GM23248 (cell line): ENCODE results near the gene MINDY4. TPM values are rescaled to one million over a fixed set of nuclear protein-coding genes. Genes with fewer than 3 reads are reported as not detected.

Experiments used
- DNase-seq: peaks from one replicate; pipeline ENCODE4 v3.0.0-alpha.2; 2015
- H2AFZ ChIP-seq: fragments of 200-600 bp; sonication (generic); 2 replicates; pipeline ENCODE4 v1.6.1; 2016; ENCODE audit warnings: antibody characterized with exemption
- H3F3A ChIP-seq: fragments of 200-600 bp; sonication (generic); 2 replicates; pipeline ENCODE4 v1.6.1; 2016; ENCODE audit warnings: mild to moderate bottlenecking, antibody characterized with exemption, mixed run types; ENCODE audit not compliant: insufficient read depth
- H3K27ac ChIP-seq: fragments of 200-600 bp; sonication (generic); 2 replicates; pipeline ENCODE4 v1.5.1; 2016; ENCODE audit warnings: mild to moderate bottlenecking
- H3K27me3 ChIP-seq: fragments of 200-600 bp; sonication (generic); replicated peaks from 2 replicates; pipeline ENCODE4 v1.6.1; 2016; ENCODE audit warnings: mild to moderate bottlenecking; ENCODE audit not compliant: insufficient read depth
- H3K36me3 ChIP-seq: fragments of 200-600 bp; sonication (generic); 2 replicates; pipeline ENCODE4 v1.6.1; 2016; ENCODE audit warnings: low read depth, mild to moderate bottlenecking
- H3K4me1 ChIP-seq: fragments of 200-600 bp; sonication (generic); 2 replicates; pipeline ENCODE4 v1.6.1; 2016; ENCODE audit warnings: mild to moderate bottlenecking; ENCODE audit not compliant: insufficient read depth
- H3K4me2 ChIP-seq: fragments of 200-600 bp; sonication (generic); one replicate; pipeline ENCODE4 v1.6.1; 2016; ENCODE audit warnings: mild to moderate bottlenecking; ENCODE audit not compliant: unreplicated experiment
- H3K4me3 ChIP-seq: fragments of 200-600 bp; sonication (generic); 2 replicates; pipeline ENCODE4 v1.5.1; 2016; ENCODE audit warnings: mild to moderate bottlenecking
- H3K79me2 ChIP-seq: fragments of 200-600 bp; sonication (generic); 2 replicates; pipeline ENCODE4 v1.6.1; 2016; ENCODE audit warnings: mild to moderate bottlenecking; ENCODE audit not compliant: insufficient read depth
- H3K9ac ChIP-seq: fragments of 200-600 bp; sonication (generic); 2 replicates; pipeline ENCODE4 v1.6.1; 2016; ENCODE audit warnings: mild to moderate bottlenecking
- H3K9me2 ChIP-seq: fragments of 200-600 bp; sonication (generic); 2 replicates; pipeline ENCODE4 v1.6.1; 2016; ENCODE audit warnings: mixed run types, mild to moderate bottlenecking, moderate library complexity; ENCODE audit not compliant: insufficient read depth
- H3K9me3 ChIP-seq: fragments of 200-600 bp; sonication (generic); one replicate; pipeline ENCODE4 v1.6.1; 2017; ENCODE audit warnings: low read depth
- H4K20me1 ChIP-seq: fragments of 200-600 bp; sonication (generic); 2 replicates; pipeline ENCODE4 v1.6.0; 2016; ENCODE audit not compliant: insufficient read depth
- EZH2 ChIP-seq: fragments of 200-600 bp; sonication (generic); IDR thresholded peaks from 2 replicates; pipeline ENCODE4 v1.6.1; 2018; ENCODE audit warnings: antibody characterized with exemption, mild to moderate bottlenecking; ENCODE audit not compliant: insufficient read depth, poor library complexity, severe bottlenecking
- EZH2phosphoT487 ChIP-seq: fragments of 200-600 bp; sonication (generic); IDR thresholded peaks from 2 replicates; pipeline ENCODE4 v1.6.1; 2018; ENCODE audit warnings: antibody characterized with exemption, moderate library complexity, mild to moderate bottlenecking, low read depth; ENCODE audit not compliant: insufficient read depth
- WGBS, 2 experiments: methylation state at CpG; one replicate each; pipeline ENCODE4 v1.1.6; 2015 to 2017; ENCODE audit warnings: low lambda C conversion rate in 2 of 2, low coverage in 1 of 2; ENCODE audit errors: missing lambda C conversion rate in 2 of 2; 5-methylcytosine and 5-hydroxymethylcytosine counted together
- in situ Hi-C: fragments of 300-500 bp; cut with MboI; formaldehyde crosslinking; loops from 2 replicates; pipeline ENCODE4 v1.15.0; 2020
- polyA plus RNA-seq: library from polyadenylated mRNA; unstranded; fragments of >200 nt; fragmentation: Nextera tagmentation; extraction: Ambion mirVana; gene quantifications from 2 replicates; pipeline ENCODE4 v1.2.1, GENCODE V29; 2016
- total RNA-seq: library from RNA; depleted of rRNA; stranded (reverse); fragments of >200 nt; shearing (Covaris generic); gene quantifications from 2 replicates; pipeline ENCODE4 v1.2.3, GENCODE V29; 2014

MINDY4 gene
- total and polyA plus RNA-seq, 2 experiments from 2014 or later, result 2.5 to 3.5 TPM

DNA sequence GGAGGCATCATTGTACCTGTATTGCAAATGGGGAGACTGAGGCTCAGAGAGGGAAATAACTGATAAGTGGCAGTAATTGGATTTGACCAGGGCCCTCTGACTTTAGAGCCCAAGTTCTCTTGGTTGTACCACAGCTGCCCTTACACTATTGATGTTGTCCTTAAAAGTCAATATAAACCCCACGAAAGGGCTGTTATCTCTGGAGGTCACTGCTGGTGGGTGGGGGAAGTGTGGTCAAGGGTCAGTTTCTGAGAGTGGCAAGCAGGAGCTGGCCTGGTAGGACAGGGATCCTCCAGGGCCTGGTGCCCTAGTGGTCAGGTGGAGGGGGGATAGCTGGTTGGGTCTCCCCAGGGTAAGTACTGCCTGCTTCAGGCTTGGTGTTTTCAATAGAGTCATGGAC lies 96.3 kb downstream of the MINDY4 start:
- Histone ChIP-seq H4K20me1 (no peaks in the 10 kb centered on the region), H3K9ac (no peak overlapping the region), H3K9me3 (no peaks in the 10 kb centered on the region), H3F3A (no peaks in the 10 kb centered on the region), H3K27me3 (no peaks in the 10 kb centered on the region), H3K4me1 (no peaks in the 10 kb centered on the region), H3K4me3 (no peak overlapping the region), H2AFZ (no peak overlapping the region), H3K79me2 (no peaks in the 10 kb centered on the region), H3K27ac (no peak overlapping the region), H3K9me2 (no peaks in the 10 kb centered on the region), H3K4me2 (no peak overlapping the region), H3K36me3 (no peaks in the 10 kb centered on the region)
- DNase-seq, result no peak
- 100% methylated on average over 1 of the region's 1 CpG for WGBS, 2 experiments
- TF ChIP-seq EZH2 (no peak), EZH2phosphoT487 (no peak)
- in situ Hi-C loops, result no loop called here

DNA sequence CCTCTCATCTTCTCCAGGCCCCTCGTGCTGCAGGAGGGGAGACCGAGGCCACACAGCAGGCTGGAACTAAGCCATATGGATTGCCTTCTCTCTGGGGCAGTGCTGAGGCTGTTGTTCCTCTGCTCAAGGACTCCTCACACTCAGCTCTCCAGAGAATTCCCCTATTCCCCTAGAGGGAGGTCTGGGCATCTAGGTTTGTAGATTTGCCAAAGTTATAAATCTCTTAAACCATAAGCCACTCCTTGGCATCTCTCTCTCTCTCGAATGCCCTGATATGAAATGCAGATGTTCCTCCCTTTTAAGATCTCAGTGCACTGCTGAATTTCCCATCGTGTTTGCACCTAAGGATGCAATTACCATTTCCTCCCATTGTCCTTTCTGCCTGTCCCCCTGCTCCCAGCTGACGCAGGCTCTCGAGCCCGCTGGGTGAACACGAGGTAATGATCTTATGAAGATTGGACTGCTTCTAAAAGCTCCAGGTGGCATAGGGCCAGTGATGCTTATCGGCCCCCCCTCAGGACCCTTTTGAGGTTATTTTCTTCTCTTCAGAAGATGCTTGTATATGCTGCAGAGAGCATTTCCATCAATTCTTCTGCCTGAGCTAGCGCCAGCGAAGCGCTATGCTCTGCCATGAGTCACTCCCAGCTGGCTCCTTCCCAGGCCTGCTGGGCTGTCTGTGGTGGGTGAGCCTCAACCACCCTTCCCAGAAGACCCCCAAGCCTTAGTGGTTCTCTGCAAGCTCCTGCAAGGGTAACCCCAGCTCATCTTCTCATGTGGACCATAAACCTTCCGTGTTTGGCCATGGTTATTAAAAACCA lies 98.8 kb downstream of the MINDY4 start:
- no peak for TF ChIP-seq EZH2phosphoT487
- no peak for TF ChIP-seq EZH2
- no peak overlapping the region for H3K4me3 ChIP-seq
- in situ Hi-C loops, result no loop called here
- no peaks in the 10 kb centered on the region for H3K27me3 ChIP-seq
- H3F3A ChIP-seq, result no peaks in the 10 kb centered on the region
- H3K9me3 ChIP-seq, result no peaks in the 10 kb centered on the region
- H3K4me1 ChIP-seq, result no peaks in the 10 kb centered on the region
- H3K79me2 ChIP-seq, result no peaks in the 10 kb centered on the region
- WGBS, 2 experiments, result 56 to 63% methylated on average over 13 of the region's 13 CpGs
- no peaks in the 10 kb centered on the region for H3K36me3 ChIP-seq
- peak; percentile 50 for DNase-seq
- no peak overlapping the region for H2AFZ ChIP-seq
- no peak overlapping the region for H3K4me2 ChIP-seq
- no peak overlapping the region for H3K9ac ChIP-seq
- no peak overlapping the region for H3K27ac ChIP-seq
- H3K9me2 ChIP-seq, result no peaks in the 10 kb centered on the region
- no peaks in the 10 kb centered on the region for H4K20me1 ChIP-seq

DNA sequence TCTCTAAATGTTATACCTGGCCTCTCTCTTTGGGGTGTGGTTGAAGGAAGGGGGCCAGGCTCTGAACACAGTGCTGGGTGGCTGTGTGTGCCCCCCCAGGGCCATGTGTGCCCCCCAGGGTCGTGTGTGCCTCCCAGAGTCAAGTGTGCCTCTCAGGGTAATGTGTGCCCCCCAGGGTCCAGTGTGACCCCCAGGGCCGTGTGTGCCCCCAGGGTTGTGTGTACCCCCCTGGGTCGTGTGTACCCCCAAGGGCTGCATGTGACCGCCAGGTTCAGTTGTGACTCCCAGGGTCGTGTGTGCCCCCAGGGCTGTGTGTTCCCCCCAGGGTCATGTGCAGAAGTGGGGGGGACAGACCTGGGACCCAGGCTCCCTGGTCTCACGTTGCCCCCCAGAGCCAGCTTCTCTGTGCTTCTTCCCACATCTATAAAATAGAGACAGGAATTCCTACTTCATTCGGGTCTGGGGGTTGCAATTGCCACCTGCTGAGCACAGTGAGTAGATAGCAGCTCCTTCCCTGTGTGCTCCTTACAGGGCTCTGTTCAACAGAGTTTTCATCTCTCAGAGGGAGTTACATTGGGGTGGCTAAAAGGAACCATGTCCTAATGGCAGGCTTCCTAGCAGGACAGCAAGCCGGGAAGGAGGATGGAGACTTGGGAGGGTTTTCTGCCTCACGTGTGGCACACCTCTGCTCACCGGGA lies 99.8 kb downstream of the MINDY4 start:
- Histone ChIP-seq H3K27ac (no peak overlapping the region), H3K4me1 (no peaks in the 10 kb centered on the region), H3K9me3 (no peaks in the 10 kb centered on the region), H3K4me3 (no peak overlapping the region), H3K79me2 (no peaks in the 10 kb centered on the region), H3K36me3 (no peaks in the 10 kb centered on the region), H3K27me3 (no peaks in the 10 kb centered on the region), H3K4me2 (no peak overlapping the region), H3F3A (no peaks in the 10 kb centered on the region), H4K20me1 (no peaks in the 10 kb centered on the region), H3K9me2 (no peaks in the 10 kb centered on the region), H2AFZ (no peak overlapping the region), H3K9ac (no peak overlapping the region)
- 62 to 71% methylated on average over 8 to 10 of the region's 10 CpGs for WGBS, 2 experiments
- no peak for TF ChIP-seq EZH2
- TF ChIP-seq EZH2phosphoT487, result no peak
- DNase-seq, result no peak
- in situ Hi-C loops, result no loop called here

GRCh38 chr7:30871655-30872054 lies 100.4 kb downstream of the MINDY4 start:
- no peaks in the 10 kb centered on the region for H4K20me1 ChIP-seq
- no peak overlapping the region for H2AFZ ChIP-seq
- H3K9me2 ChIP-seq, result no peaks in the 10 kb centered on the region
- H3K79me2 ChIP-seq, result no peaks in the 10 kb centered on the region
- no peaks in the 10 kb centered on the region for H3F3A ChIP-seq
- H3K27me3 ChIP-seq, result no peaks in the 10 kb centered on the region
- in situ Hi-C loops, result no loop called here
- H3K4me3 ChIP-seq, result no peak overlapping the region
- H3K4me2 ChIP-seq, result no peak overlapping the region
- H3K27ac ChIP-seq, result no peak overlapping the region
- DNase-seq, result no peak
- H3K36me3 ChIP-seq, result no peaks in the 10 kb centered on the region
- no peaks in the 10 kb centered on the region for H3K4me1 ChIP-seq
- no peaks in the 10 kb centered on the region for H3K9me3 ChIP-seq
- H3K9ac ChIP-seq, result no peak overlapping the region
- 96 to 98% methylated on average over 5 of the region's 5 CpGs for WGBS, 2 experiments
- TF ChIP-seq EZH2 (no peak), EZH2phosphoT487 (no peak)
